Measurements from ENCODE around the gene HSF2BP.

The HSF2BP gene

DNA sequence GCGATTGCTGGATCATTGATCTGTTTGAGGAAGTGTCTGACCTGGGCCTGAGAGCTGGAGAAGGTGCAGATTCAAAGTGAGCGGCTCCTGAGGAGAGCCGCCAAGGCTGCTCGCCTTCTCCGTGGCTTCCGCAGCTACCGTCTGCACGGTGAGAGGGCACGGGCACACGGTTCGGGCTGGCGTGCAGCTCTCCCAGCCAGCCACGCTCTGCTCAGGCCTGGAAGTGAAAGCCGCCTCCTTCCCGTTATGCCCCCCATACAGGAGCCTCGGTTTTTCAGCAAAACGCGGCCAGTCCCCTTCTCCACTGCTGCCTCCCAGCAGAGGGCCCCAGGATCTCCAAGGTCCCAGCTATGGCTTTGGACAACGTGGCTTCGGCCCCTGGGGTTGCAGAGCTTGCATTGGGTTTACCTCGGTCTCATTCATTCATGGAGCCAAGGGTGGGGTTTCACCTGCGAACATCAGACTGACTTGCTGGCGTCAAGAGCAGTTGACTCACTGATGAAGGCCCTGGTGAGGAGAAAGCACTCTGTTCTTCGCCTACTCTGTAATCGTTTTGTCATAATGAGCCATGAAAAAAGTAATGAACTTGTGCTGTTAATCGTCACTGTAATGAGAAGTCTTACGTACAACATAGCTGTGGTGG, 35.3 kb upstream of the HSF2BP start:
- Mint-ChIP-seq H3K4me3 (no peak overlapping the region), H3K9me3 (no peaks in the 10 kb centered on the region), H3K27ac (no peak overlapping the region), H3K36me3 (ENCODE audit: low read depth) (peaks cover 45% of the 10 kb centered on the region), H3K27me3 (ENCODE audit: low read depth) (peaks cover 8% of the 10 kb centered on the region), H3K4me1 (no peaks in the 10 kb centered on the region)
- TF ChIP-seq, protein P1, sequence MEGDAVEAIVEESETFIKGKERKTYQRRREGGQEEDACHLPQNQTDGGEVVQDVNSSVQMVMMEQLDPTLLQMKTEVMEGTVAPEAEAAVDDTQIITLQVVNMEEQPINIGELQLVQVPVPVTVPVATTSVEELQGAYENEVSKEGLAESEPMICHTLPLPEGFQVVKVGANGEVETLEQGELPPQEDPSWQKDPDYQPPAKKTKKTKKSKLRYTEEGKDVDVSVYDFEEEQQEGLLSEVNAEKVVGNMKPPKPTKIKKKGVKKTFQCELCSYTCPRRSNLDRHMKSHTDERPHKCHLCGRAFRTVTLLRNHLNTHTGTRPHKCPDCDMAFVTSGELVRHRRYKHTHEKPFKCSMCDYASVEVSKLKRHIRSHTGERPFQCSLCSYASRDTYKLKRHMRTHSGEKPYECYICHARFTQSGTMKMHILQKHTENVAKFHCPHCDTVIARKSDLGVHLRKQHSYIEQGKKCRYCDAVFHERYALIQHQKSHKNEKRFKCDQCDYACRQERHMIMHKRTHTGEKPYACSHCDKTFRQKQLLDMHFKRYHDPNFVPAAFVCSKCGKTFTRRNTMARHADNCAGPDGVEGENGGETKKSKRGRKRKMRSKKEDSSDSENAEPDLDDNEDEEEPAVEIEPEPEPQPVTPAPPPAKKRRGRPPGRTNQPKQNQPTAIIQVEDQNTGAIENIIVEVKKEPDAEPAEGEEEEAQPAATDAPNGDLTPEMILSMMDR (IDR thresholded peaks at IDR 0.05; ENCODE audit: unreplicated experiment in 3 of 3), result no peak

DNA sequence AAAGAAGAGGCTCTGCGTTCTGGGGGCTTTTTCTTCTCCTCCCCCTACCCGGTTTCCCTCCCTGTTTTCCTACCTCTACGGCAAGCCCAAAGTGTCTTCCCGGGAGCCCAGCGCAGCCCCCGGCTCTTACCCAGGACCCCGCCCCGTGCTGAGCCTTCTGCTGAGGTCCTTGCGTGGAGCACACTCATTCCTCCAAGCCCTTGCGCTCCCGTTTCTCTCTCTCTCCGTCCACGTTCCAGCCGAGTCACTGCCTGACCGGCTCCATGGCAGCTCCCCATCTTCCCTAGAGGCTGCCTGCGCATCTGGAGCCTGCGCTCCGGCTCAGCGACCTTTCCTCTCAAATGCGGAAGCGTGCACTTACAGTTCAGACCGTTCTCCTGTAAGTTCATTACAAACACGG, 34.7 kb upstream of the HSF2BP start:
- H3K4me1 Mint-ChIP-seq, result no peaks in the 10 kb centered on the region
- TF ChIP-seq, protein P1 (IDR thresholded peaks at IDR 0.05; ENCODE audit: unreplicated experiment in 3 of 3), result no peak
- H3K27ac Mint-ChIP-seq, result no peak overlapping the region
- H3K9me3 Mint-ChIP-seq, result no peaks in the 10 kb centered on the region
- H3K4me3 Mint-ChIP-seq, result no peak overlapping the region
- peaks cover 8% of the 10 kb centered on the region for H3K27me3 Mint-ChIP-seq (ENCODE audit: low read depth)
- peaks cover 45% of the 10 kb centered on the region for H3K36me3 Mint-ChIP-seq (ENCODE audit: low read depth)

DNA sequence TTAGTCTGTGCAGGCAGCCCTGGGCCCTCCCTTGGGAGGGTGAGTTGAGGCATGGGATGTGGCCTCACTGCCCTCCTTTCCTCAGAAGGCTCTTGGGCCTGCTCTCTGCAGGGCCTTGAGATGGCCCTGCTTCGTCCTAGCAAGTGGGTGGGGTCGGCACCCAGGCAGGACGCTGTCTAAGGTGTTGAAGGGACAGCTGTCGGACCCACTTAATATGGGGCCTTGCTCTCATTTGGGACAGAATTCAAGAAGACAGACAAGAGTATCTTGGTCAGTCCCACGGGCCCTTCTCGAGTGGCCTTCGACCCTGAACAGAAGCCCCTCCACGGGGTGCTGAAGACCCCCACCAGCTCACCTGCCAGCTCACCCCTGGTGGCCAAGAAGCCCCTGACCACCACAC, 33.7 kb upstream of the HSF2BP start:
- H3K36me3 Mint-ChIP-seq (ENCODE audit: low read depth), result peaks cover 49% of the 10 kb centered on the region
- no peaks in the 10 kb centered on the region for H3K9me3 Mint-ChIP-seq
- TF ChIP-seq, protein P1 (IDR thresholded peaks at IDR 0.05; ENCODE audit: unreplicated experiment in 3 of 3), result no peak
- no peaks in the 10 kb centered on the region for H3K4me1 Mint-ChIP-seq
- no peak overlapping the region for H3K4me3 Mint-ChIP-seq
- peaks cover 6% of the 10 kb centered on the region for H3K27me3 Mint-ChIP-seq (ENCODE audit: low read depth)
- H3K27ac Mint-ChIP-seq, result no peak overlapping the region

- H3K27me3 Mint-ChIP-seq (ENCODE audit: low read depth), result peaks cover 6% of the 10 kb centered on the region
- TF ChIP-seq, protein P1 (IDR thresholded peaks at IDR 0.05; ENCODE audit: unreplicated experiment in 3 of 3), result no peak
- peaks cover 50% of the 10 kb centered on the region for H3K36me3 Mint-ChIP-seq (ENCODE audit: low read depth)
- H3K27ac Mint-ChIP-seq, result no peak overlapping the region
- no peaks in the 10 kb centered on the region for H3K9me3 Mint-ChIP-seq
- H3K4me1 Mint-ChIP-seq, result no peaks in the 10 kb centered on the region
- H3K4me3 Mint-ChIP-seq, result no peak overlapping the region
Observed at GRCh38 chr21:43691801-43692200, 32.5 kb upstream of the HSF2BP start.

DNA sequence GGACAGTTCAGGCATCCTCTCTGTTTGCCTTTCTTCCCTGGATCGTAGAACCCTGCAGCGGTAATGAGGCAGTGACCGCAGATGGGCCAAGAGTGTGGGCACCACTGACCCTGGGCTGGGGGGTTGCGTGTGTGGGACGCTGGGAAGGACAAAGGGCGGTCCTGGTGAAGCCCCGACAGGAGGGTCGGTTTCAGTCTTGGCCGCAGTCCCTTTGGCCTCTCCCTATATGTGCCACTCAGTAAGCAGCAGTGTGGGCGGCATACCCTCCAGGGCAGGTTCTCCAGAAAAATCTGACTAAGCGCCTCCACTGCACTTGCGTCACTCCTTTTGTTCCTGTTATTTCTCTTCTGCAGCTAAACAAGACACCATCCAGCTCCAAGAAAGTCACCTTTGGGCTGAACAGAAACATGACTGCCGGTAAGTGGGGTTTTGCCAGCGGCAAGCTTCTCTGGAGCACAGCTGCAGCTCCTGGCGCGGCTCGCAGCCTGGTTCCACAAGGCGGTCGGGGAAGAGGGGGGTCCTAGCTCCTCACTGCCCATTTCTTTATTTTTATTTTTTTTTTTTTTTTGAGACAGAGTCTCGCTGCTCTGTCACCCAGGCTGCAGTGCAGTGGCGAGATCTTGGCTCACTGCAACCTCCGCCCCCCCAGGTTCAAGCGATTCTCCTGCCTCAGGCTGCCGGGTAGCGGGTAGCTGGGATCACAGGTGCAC, 32.0 kb upstream of the HSF2BP start:
- H3K4me1 Mint-ChIP-seq, result no peaks in the 10 kb centered on the region
- TF ChIP-seq, protein P1 (IDR thresholded peaks at IDR 0.05; ENCODE audit: unreplicated experiment in 3 of 3), result no peak
- no peak overlapping the region for H3K27ac Mint-ChIP-seq
- H3K9me3 Mint-ChIP-seq, result no peaks in the 10 kb centered on the region
- H3K27me3 Mint-ChIP-seq (ENCODE audit: low read depth), result peaks cover 6% of the 10 kb centered on the region
- no peak overlapping the region for H3K4me3 Mint-ChIP-seq
- peaks cover 53% of the 10 kb centered on the region for H3K36me3 Mint-ChIP-seq (ENCODE audit: low read depth)

GRCh38 chr21:43690346-43690745, 31.1 kb upstream of the HSF2BP start:
- Mint-ChIP-seq H3K4me1 (no peaks in the 10 kb centered on the region), H3K27ac (no peak overlapping the region), H3K27me3 (ENCODE audit: low read depth) (peaks cover 6% of the 10 kb centered on the region), H3K9me3 (no peaks in the 10 kb centered on the region), H3K36me3 (ENCODE audit: low read depth) (peaks cover 51% of the 10 kb centered on the region), H3K4me3 (no peak overlapping the region)
- TF ChIP-seq, protein P1 (IDR thresholded peaks at IDR 0.05; ENCODE audit: unreplicated experiment in 3 of 3), result no peak
